NCI-H524 (cell line): Measurements from ENCODE around the gene SSBP2.

Source experiments
- DNase-seq, 2 experiments: peaks; one replicate each; lab custom pipeline; 2025; lab: John Stamatoyannopoulos, UW

Gene SSBP2

DNA sequence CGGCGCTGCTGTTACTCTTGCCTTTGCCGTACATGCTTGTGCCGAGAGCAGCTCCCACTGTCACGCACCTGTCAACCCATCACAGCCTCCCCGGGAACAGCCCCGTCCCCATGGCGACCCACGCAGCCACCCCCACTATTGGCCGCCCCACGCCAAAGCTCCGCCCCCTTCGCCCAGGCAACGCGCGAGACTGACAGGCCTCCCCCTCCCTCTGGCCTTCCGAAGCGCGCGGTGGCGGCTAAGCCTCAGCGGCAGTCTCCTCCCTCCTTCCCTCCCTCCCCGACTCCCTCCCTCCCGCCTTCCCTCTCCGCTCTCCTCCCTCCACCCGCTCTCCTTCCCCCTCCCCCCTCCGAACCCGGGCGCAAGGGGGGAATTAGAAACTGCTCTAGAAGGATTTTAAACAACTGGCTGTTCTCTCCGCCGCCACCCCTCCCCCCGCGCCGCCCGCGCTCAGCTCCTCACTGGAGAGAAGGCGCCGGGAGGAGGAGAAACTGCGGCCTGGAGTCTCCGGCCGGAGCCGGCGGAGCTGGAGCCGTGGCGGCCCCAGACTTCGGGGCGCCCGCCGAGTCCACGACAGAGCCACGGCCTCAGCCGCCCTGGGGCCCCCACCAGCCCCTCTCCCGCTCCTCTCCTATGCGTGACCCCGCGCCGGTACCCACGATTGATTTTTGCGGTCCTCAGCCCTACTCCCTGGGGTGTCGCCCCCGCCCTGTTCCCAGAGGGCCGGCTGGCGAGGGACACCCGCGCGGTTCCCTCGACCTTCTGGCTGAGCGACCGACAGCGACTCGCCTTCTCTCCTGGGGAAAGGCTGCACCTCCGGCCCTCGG lies at the start of gene SSBP2:
Gene SSBP2 (minus strand): TSS at position 89 of the 827 bp plus-strand sequence. CDS start 55 bp downstream, at position 34.
- peak; percentile 97 to 98 for DNase-seq

DNA sequence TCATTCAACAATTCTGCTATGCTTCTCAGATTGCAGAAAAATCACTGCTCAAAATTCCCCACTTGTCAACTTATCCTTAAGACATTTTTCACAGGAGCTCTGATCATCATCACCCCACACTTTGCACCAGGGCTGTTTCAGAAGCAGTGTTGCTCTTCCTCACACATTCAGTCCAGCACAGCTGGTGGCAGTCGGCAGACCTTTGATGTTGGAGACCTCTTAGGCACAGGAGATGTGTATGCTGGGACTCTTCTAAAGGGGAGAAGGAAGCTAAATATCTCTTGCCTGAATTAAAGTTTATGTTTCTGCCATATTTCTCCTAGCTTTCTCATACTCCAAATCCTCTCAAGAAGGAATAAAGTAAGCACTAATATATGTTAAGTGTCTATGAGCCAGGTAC lies 44.8 kb upstream of the SSBP2 start:
- no peak for DNase-seq

DNA sequence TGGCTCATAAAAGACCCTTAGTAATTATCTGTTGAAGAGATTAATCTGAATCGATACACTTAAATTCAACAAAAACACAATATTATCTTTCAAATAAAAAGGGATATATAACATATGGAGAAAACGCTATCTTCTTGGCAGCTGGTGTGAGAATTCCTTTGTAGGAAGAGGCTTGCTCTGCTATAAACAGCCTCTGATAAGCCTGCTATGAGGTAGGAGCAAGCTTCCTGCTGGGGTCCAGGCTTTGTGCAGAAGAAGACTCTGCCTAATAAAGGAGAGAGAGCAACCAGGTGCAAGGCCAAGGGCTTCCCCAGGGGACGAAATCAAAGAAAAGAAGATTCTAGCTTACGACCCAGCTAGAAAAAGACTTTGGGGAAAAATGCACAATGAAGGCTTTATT lies 43.3 kb upstream of the SSBP2 start:
- DNase-seq = no peak

DNA sequence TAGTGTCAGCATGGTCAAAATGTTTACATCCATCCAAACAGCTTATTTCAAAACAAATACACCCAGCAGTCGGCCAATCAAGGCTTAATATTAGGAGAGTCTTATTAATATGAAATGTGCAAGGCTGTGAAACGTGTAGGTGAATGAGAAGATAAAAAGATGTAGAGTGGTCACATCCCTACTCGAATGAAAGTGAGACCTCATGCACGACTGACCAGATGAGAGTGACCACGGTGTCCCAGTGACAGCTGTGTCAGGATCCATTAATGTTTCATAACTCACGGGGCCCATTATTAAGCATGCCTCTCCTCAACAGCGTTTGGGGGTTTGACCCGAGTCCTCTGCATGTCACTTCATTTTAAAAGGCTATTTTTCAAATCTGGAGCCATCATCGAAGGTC lies 39.4 kb upstream of the SSBP2 start:
- no peak for DNase-seq

DNA sequence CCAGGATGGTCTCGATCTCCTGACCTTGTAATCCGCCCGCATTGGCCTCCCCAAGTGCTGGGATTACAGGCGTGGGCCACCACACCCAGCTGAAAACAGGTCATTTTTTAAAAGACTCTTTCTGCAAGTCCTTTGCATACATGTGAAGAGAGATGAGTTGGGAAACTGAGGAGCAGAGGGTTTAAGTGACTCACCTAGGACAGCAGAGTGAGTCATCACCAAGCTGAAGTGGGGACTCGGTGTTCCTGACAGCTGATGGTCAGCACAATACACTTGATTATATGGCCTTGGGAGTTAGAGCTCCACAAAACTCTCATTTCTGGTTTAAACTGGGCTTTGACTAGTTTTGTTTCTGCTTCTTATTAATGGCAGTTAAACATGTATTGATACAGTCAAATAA lies 38.1 kb upstream of the SSBP2 start:
- no peak for DNase-seq

DNA sequence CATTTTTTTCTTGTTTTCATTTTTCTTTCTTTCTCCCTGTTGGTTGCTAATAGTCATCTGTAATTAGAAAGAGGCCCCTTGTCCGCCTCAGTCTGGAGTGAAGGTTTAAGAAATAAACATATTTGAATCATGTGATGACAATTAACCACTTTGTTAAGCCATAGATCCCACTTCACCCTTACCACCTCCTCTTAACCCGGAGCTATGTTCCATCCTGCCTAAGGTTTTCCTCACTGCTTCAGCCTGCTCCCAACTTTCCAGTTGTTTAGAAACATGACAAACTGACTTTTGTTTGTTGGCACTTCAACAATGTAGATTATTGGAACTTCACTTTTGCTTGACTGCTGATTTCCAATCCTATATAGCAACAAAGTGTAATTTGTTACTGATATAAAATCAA lies 37.4 kb upstream of the SSBP2 start:
- DNase-seq = no peak

DNA sequence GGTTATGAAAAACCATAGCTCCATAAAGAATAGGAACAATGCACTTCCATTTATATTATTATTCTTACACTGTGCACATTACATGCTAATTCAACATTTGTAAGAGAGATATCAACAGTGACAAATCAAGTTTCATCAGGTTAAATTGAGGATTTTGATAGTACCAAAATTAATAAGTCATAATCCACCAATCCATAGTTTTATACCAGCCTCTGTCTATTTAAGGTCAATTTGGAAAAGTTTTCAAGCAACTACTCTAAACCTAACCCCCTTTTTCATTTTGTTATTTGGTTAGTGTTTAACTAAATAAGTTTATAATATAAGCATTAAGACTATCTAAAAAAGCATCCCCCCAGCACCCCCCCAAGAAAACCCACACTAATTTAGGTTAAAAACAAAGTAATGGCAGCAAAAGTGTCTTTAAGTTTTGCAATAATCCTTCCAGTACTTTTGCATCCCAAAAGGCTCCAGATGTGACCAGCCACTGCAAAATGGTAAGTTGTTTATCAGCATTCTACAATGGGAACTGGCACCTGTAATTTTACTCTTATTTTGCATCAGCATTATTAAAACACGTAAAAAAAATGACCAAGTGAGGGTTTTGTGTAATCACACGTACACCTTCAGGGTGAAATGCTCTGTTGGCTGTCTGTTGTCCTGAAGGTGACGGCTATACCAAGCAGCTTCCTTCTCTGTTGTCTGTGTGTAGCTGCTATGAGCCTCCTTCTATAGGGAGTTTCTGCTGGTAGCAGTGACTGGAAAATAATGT lies 36.8 kb upstream of the SSBP2 start:
- DNase-seq = peak in 1 of 2 experiments; percentile 24

DNA sequence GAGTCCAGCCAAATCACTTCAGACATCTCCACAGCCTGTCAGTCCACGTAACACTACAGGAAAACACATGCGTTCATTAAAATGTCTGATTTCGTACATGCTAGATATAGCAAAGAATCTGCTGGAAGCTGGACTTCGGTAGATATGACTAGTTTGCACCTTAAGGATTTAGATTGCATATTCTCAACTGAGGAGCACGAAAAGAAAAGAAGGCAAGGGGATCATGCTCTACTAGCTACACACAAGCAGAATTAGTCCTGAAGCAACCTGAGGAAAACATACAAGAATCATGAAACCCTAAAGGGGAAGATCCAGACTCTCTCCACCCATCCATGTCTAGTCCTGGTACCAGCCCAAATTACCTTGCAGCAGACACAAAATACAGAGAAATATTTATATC lies 36.1 kb upstream of the SSBP2 start:
- no peak for DNase-seq

DNA sequence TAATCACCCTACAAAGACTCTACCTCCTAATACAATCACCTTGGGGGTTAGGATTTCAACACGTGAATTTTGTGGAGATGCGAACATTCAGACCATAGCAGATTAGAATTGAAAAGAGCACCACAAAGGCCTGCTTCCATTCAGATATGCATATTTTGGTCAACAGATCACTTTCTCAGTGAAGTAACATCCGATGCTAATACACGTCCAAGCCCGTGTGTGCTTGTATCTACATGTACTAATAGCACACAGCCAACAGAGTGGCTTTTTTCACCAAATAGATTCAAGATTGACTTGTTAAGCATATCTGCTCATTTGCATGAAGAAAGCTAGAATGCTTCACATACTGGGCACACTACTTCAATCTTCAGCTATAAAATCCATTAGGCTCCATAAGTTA lies 35.6 kb upstream of the SSBP2 start:
- DNase-seq = no peak

DNA sequence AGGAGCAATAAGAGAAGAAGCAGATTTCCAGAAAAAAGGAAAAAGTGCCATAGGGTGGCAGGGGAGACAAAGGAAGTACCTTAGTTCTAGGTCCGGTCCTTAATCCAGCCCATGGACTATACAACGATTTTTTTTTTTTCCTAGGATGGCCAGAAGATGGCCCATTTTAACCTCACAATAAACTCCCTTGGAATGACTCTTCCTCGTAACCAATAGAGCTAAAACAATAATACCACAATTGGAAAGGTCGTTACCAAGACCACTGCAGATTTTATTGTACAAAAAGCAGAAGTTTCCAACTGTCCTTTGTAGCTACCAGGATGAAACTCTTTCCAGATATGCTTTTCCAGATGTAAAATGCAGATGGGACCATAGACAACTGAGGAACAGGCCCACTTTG lies 34.4 kb upstream of the SSBP2 start:
- no peak for DNase-seq

DNA sequence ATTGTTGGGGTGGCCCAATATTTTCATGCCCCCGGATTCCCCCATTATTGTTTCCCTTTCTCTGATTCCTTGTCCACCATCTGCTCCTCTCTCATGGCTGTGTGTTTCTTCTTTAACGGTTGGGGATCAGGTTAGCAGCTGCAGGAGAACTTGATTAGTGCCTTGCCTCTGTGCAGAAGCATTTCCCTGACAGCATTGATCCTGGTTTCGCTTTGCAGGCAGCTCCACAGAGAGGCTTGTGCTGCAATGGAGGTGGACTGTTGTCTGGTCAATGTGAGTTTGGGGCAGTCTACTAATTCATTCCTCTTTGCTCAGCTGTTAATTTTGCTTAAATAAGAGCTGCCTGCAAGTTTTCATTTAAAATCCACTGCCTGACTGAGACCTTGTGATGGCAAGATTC lies 32.5 kb upstream of the SSBP2 start:
- peak in 1 of 2 experiments; percentile 41 for DNase-seq

DNA sequence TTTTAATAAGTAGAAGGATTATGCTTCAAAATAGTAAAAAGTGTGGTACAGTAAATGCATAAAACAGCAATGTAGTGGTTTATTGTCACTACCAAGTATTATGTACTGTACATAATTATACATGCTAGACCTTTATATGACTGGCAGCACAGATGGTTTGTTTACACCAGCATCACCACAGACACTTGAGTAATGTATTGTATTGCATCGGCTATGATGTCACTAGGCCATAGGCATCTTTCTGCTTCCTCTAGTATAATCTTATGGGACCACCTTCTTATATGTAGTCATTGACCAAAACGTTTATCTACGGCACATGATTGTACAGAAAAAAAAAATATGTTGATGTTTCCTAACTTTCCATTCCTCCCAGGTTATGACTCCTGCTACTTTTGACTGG lies 31.9 kb upstream of the SSBP2 start:
- DNase-seq = peak in 1 of 2 experiments; percentile 3

DNA sequence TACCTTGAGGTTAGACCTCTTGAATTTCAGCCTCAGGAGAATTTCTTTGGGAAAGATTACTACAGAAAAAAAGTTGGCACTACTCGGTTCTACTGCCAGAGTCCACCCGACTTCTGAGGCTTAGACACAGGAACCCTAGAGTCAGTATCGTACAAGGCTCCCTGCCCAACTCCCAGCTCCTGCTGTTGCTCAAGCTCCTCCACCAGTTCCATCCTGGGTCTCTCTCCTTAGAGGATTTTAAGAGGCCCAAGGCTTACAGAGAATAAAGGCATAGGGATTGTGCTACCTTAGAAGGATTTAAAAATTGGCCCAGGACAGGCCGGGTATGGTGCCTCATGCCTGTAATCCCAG lies 29.0 kb upstream of the SSBP2 start:
- DNase-seq = no peak

DNA sequence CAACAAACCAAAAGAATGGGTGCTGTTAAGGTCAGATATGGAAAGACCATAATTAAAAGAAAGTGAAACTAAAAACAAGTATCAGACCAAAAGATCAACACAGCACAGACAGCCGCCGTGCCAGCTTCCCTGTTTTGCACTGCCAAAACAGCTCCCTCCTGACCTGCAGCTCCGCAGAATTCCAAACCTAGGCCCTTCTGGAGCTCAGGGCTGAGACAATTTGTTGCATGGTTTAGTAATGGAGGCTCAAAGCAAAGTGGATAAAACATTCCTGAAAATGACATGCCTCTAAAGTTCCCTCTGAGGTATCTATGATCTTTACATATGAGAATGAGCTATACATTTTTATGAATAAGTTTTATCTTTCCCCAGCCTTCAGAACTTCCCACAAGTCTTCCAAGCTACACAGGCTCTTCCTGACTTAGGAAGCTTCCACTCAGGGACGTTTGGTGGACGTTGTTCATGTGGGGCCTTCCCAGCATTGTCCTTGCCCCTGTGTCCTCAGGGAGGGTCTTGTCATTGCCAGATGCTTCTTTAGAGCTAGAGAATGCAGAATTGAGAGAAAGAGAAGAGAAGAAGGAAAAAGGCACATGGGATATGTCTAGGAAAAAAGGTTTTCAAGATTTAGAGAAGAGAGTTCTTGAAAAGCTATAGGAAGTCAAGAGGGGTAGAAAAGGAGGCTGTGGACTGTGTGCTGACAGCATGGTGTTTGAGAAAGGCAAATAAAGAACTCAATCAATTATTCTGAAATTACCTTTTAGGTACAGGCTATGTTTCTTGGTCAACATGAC lies 28.4 kb upstream of the SSBP2 start:
- DNase-seq = no peak

DNA sequence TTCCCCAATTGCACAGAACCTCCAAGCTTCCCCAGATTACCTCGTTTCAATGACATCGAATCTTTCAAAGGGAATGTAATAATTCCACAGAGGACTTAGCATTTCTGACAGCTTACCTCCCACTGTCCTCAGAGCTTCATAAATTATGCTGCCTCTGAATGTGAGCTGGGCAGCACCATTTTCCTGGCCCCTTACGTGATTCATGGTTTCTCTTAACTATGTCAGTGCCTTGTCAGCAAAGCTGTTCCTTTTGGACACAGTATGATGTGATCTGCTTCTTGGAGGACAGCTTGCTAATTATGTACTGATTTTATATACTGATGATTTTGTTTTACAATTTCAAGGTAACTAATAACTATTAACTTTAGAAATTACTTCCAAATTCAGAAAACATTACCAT lies 27.7 kb upstream of the SSBP2 start:
- no peak for DNase-seq

DNA sequence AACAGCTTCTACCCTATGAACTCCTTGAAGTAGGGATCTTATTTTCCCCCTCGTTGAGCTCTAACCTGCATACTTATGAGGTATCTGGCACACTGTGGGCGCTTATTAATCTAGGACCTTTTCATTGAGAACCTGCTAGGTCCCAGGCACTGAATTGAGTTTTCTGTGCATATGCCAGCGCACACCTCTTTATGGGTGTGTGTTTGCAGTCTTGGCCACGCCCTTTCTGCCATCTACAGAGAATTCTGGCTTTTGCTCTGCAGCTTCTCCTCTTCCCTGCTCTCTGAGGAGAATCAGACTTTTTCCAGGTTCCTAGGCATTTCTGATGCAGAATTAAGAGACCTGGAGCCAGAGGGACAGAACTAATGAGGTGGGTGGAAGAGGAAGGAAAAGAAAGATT lies 25.4 kb upstream of the SSBP2 start:
- DNase-seq = no peak

DNA sequence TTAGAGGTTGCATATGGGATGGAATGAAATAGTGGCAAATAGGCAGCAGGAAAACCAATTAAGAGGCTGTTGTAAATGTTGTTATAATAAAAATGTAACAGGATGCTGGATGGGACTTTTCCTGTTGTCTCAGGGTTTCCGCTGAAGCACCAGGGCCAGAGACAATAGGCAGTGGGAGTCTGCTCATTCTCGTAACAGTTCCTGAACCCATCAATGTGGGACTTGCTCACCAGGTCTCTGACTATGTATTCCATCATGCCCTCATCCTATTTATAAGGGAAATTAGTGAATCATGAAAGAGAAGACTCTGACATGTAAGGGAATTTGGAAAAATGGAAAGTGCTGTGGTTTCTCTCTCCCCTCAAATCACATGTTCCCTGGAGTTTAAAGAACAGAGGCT lies 23.5 kb upstream of the SSBP2 start:
- no peak for DNase-seq

DNA sequence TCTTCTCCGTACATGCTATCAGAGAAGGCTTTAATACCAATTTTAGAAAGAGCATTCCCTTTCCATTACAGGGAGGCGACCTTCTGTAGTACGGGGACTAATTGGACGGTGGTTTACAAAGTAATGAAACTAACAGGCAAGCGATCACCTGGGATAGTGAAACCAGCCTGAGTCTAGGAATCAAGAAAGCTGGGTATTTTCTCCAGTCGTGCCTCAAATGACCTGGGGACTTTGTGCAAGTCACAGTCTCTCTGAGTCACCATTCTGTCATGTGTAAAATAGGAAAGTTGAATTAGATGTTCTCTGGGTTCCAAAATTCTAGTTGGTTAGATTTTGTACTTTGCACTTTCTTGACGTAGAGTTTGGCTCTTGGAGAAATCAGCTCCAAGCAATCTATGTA lies 22.7 kb upstream of the SSBP2 start:
- no peak for DNase-seq

DNA sequence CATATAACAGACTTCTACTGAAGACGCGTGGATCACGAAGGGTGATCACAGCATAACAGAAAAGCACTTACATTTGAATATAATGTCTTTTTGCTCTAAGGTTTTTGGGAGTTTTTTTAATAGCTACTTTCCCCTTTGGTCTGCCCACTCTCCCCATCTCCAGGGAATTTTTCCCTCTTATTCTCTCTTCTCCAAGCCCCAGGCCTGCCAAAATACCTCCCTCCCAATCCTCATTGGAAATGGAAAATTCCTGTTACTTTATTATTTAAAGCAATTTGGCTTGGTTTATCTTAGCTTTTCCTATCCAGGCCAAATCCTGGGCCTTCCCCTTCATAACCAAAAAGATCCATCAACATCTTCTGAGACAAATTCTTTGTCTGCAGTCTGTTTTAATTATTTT lies 22.3 kb upstream of the SSBP2 start:
- no peak for DNase-seq

DNA sequence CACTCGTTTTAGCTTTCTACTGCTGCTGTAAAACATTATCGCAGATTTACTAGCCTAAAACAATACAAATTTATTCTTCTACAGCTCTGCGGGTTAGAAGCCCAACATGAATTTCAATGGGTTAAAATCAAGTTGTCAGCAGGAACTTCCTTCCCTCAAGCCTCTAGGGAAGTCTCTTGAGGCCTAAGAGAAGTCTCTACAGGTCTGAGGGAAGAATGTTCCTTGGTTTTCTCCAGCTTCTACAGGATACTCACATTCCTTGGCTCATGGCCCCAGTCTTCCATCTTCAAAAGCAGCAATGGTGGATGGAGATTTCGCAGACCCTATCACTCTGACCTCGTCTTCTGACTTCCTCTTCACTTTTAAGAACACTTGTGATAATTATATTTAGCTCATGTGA lies 21.6 kb upstream of the SSBP2 start:
- no peak for DNase-seq

DNA sequence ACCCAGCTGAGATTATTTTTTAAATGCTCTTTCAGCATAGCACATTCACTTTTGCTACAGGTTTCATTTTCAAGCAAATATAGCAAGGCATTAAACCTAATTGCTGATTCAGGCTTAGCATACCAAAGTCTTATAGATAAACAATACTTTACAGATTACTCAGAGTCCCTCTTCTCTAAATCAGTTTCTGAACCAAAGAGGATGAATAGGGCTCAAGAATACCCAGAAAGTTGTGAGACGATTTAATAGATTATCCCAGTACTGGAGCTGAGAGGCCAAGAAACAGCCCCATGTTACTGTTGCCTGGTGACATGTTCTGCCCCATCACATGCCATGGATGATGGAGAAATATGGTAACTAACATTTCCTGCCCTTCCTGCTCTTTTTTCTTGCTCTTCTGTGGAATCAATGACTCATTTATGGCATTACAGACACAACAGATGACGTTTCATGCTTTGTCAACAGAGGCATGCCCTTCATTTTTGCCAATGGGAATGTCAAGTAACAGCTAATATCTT lies 18.1 kb upstream of the SSBP2 start:
- DNase-seq = no peak

DNA sequence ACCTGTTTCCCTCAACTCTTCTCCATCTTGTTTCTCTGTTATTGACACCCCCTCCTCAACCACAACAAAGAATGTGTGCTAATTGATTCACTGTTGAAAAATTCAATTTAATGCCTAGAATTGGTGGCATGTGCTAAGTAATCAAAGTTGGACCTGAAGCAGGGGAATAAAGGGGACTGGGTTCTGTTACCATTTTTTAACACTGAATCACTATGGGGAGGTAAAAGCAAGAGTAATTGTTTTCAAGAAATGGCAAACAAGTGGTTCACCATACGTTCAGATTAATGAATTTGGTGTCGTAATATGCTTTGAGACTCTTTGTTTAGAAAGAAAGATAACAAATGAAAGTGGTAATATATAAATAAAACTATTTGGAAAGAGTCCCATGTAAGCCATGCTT lies 17.0 kb upstream of the SSBP2 start:
- DNase-seq = no peak

DNA sequence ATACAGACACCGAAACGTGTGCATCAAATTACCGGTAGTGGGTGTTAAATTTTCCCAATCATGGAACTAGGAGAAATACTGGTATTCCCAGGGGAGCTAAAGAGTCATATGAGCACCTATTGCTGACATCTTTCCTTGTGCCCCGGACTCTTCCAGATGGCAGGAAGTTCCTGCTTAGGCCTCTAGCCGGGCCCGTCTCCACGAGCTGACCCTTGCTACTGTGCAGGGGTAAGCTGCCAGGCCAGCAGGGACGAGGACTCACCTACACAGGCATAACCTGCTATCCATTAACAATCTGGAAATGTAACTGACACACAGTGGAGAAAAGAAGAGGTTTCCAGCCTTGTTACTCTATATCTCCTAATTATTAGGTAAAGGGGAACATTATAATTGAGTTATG lies 16.2 kb upstream of the SSBP2 start:
- no peak for DNase-seq
